Measurements from ENCODE around the gene IFITM2. TPM values are rescaled to one million over a fixed set of nuclear protein-coding genes. Genes with fewer than 3 reads are reported as not detected.
"Not testable (repeated sequence)": the region's sequence is repeated elsewhere in the genome, so short reads cannot be mapped to it uniquely, and the experiment has no call there.

IFITM2 gene
- total and polyA plus RNA-seq, 4 donors = 8.5 to 1,441 (median 404) TPM

DNA sequence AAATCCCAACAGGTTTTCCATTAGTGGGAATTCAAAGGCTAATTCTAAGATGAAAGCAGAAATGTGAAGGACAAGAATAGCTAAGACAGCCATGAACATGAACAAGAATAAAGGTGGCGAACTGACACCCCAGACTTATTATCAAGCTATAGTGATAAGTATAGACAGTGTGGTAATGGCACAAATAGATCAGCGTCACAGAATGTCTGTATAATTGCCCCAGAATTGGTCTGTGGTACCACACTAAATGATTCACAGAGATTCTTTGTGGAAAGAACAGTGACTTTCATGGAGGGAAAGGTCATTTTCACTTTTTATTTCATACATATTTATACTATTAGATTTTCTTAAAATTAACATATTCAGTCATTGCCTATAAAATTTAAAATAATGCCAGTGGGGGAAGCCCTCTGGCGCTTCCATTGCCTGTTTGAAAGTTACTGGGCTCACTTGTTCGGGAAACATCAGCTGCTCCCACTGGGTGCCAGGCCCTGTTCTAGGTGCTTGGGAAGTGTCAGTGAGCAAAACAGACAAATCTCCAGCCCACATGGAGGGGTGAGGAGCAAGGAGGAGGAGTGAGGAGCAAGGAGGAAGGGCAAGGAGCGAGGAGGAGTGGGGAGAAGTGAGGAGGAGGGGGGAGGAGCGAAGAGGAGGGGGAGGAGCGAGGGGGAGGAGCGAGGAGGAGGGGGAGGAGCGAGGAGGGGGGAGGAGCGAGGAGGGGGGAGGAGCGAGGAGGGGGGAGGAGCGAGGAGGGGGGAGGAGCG is 40.8 kb upstream of the IFITM2 start:
- no peak for TF ChIP-seq HNF4G (IDR thresholded peaks at IDR 0.05)
- TF ChIP-seq RXRA (IDR thresholded peaks at IDR 0.05) = no peak
- no peak for TF ChIP-seq TAF1 (conservative IDR thresholded peaks at IDR 0.05)
- no peak for TF ChIP-seq SP1 (IDR thresholded peaks at IDR 0.05)
- TF ChIP-seq, protein P1, sequence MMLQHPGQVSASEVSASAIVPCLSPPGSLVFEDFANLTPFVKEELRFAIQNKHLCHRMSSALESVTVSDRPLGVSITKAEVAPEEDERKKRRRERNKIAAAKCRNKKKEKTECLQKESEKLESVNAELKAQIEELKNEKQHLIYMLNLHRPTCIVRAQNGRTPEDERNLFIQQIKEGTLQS (IDR thresholded peaks at IDR 0.05) = no peak
- no peak for TF ChIP-seq YY1 (IDR thresholded peaks at IDR 0.05)
- Histone ChIP-seq H3K27me3 (ENCODE audit: control insufficient read depth in 4 of 4, insufficient read depth in 4 of 4, low read length in 3 of 4) (no peaks in the 10 kb centered on the region), H3K9ac (ENCODE audit: low read depth in 1 of 2, low read length in 2 of 2) (no peak overlapping the region), H3K4me1 (ENCODE audit: control insufficient read depth in 4 of 4, insufficient read depth in 4 of 4, low read length in 3 of 4) (peaks cover 0 to 3% (median 0%) of the 10 kb centered on the region in 4 donors), H3K27ac (ENCODE audit: low read depth in 1 of 2, low read length in 2 of 2) (no peak overlapping the region), H3K4me3 (ENCODE audit: low read depth in 1 of 3, low read length in 3 of 3) (no peak overlapping the region), H3K9me3 (ENCODE audit: control insufficient read depth in 4 of 4, low read length in 3 of 4) (peaks cover 0 to 1% (median 0%) of the 10 kb centered on the region in 4 donors), H3K36me3 (ENCODE audit: control insufficient read depth in 4 of 4, insufficient read depth in 3 of 4, low read depth in 1 of 4, low read length in 3 of 4) (no peaks in the 10 kb centered on the region)
- WGBS = 85% methylated on average over 5 of the region's 13 CpGs
- DNase-seq (ENCODE audit: low spot score) = no peak

- DNase-seq (ENCODE audit: low spot score) = no peak
Observed at GRCh38 chr11:267491-267994, 40.1 kb upstream of the IFITM2 start.

DNA sequence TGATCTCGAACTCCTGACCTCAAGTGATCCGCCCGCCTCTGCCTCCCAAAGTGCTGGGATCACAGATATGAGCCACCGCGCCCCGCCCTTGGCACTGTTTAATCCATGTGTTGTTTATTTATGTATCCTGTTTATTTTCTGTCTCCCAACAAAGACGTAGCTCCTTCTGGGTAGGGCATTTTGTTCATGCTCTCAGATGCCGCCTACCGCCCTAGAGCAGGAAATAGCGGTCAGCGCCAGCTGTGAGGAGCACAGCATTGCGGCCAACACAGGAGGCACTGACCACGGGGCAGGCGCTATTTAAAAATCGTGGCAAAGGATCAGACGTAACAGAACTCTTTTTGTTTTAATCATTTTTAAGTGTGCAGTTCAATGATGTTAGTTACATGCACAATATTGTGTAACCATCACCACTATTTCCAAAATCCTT is 38.9 kb upstream of the IFITM2 start:
- not testable (repeated sequence) for H3K9me3 ChIP-seq (ENCODE audit: control insufficient read depth in 4 of 4, low read length in 3 of 4); H3K4me1 ChIP-seq (ENCODE audit: control insufficient read depth in 4 of 4, insufficient read depth in 4 of 4, low read length in 3 of 4); H3K27me3 ChIP-seq (ENCODE audit: control insufficient read depth in 4 of 4, insufficient read depth in 4 of 4, low read length in 3 of 4); H3K36me3 ChIP-seq (ENCODE audit: control insufficient read depth in 4 of 4, insufficient read depth in 3 of 4, low read depth in 1 of 4, low read length in 3 of 4); DNase-seq (ENCODE audit: low spot score)
- 49% methylated on average over 16 of the region's 16 CpGs for WGBS
- Histone ChIP-seq H3K9ac (ENCODE audit: low read depth in 1 of 2, low read length in 2 of 2) (peak overlapping the region in 1 of 2 donors; percentile 53), H3K27ac (ENCODE audit: low read depth in 1 of 2, low read length in 2 of 2) (peak overlapping the region; percentile 60 to 84), H3K4me3 (ENCODE audit: low read depth in 1 of 3, low read length in 3 of 3) (peak overlapping the region in 2 of 3 donors; percentile 4 to 30)
- TF ChIP-seq, protein P2, sequence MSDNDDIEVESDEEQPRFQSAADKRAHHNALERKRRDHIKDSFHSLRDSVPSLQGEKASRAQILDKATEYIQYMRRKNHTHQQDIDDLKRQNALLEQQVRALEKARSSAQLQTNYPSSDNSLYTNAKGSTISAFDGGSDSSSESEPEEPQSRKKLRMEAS (IDR thresholded peaks at IDR 0.05) = peak; percentile 5
- TF ChIP-seq SP1 (IDR thresholded peaks at IDR 0.05) = peak; percentile 6
- TF ChIP-seq YY1 (IDR thresholded peaks at IDR 0.05) = peak; percentile 36

More at GRCh38 chr11:267491-267994, 40.1 kb upstream of the IFITM2 start:
- peaks cover 0 to 1% (median 0%) of the 10 kb centered on the region in 4 donors for H3K9me3 ChIP-seq (ENCODE audit: control insufficient read depth in 4 of 4, low read length in 3 of 4)
- TF ChIP-seq TAF1 (conservative IDR thresholded peaks at IDR 0.05) (no peak), SP1 (IDR thresholded peaks at IDR 0.05) (no peak), NR2F2 (IDR thresholded peaks at IDR 0.05) (no peak), GABPA (IDR thresholded peaks at IDR 0.05 in 1 of 2, conservative IDR thresholded peaks at IDR 0.05 in 1 of 2) (no peak)
- TF ChIP-seq, protein P1 (IDR thresholded peaks at IDR 0.05) = no peak
- TF ChIP-seq, protein P3, sequence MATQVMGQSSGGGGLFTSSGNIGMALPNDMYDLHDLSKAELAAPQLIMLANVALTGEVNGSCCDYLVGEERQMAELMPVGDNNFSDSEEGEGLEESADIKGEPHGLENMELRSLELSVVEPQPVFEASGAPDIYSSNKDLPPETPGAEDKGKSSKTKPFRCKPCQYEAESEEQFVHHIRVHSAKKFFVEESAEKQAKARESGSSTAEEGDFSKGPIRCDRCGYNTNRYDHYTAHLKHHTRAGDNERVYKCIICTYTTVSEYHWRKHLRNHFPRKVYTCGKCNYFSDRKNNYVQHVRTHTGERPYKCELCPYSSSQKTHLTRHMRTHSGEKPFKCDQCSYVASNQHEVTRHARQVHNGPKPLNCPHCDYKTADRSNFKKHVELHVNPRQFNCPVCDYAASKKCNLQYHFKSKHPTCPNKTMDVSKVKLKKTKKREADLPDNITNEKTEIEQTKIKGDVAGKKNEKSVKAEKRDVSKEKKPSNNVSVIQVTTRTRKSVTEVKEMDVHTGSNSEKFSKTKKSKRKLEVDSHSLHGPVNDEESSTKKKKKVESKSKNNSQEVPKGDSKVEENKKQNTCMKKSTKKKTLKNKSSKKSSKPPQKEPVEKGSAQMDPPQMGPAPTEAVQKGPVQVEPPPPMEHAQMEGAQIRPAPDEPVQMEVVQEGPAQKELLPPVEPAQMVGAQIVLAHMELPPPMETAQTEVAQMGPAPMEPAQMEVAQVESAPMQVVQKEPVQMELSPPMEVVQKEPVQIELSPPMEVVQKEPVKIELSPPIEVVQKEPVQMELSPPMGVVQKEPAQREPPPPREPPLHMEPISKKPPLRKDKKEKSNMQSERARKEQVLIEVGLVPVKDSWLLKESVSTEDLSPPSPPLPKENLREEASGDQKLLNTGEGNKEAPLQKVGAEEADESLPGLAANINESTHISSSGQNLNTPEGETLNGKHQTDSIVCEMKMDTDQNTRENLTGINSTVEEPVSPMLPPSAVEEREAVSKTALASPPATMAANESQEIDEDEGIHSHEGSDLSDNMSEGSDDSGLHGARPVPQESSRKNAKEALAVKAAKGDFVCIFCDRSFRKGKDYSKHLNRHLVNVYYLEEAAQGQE (IDR thresholded peaks at IDR 0.05) = no peak
- WGBS = 59% methylated on average over 17 of the region's 18 CpGs
- peak overlapping the region in 1 of 3 donors; percentile 41 for H3K4me3 ChIP-seq (ENCODE audit: low read depth in 1 of 3, low read length in 3 of 3)
- no peaks in the 10 kb centered on the region for H3K36me3 ChIP-seq (ENCODE audit: control insufficient read depth in 4 of 4, insufficient read depth in 3 of 4, low read depth in 1 of 4, low read length in 3 of 4)
- peak overlapping the region; percentile 60 to 84 for H3K27ac ChIP-seq (ENCODE audit: low read depth in 1 of 2, low read length in 2 of 2)
- peaks cover 0 to 3% (median 0%) of the 10 kb centered on the region in 4 donors for H3K4me1 ChIP-seq (ENCODE audit: control insufficient read depth in 4 of 4, insufficient read depth in 4 of 4, low read length in 3 of 4)
- peak overlapping the region in 1 of 2 donors; percentile 27 for H3K9ac ChIP-seq (ENCODE audit: low read depth in 1 of 2, low read length in 2 of 2)
- H3K27me3 ChIP-seq (ENCODE audit: control insufficient read depth in 4 of 4, insufficient read depth in 4 of 4, low read length in 3 of 4) = no peaks in the 10 kb centered on the region

Data from liver (tissue), 9 donors.